DMS53 treated with DMSO at 0.1 percent for 48 hours (cell line): ENCODE results near the gene ZNRD2.

Experiments used
- DNase-seq: peaks from one replicate; lab custom pipeline; 2025; ENCODE audit not compliant: unreplicated experiment; lab: John Stamatoyannopoulos, UW

ZNRD2 gene

GRCh38 chr11:65609229-65609628 lies 39.0 kb downstream of the ZNRD2 start:
- no peak for DNase-seq

- no peak for DNase-seq
Measured at GRCh38 chr11:65609665-65610064, 39.4 kb downstream of the ZNRD2 start.

- no peak for DNase-seq
Measured at GRCh38 chr11:65610404-65610803, 40.1 kb downstream of the ZNRD2 start.

- DNase-seq: no peak
Measured at GRCh38 chr11:65611028-65611757, 40.9 kb downstream of the ZNRD2 start.

- no peak for DNase-seq
Measured at GRCh38 chr11:65611758-65612603, 41.7 kb downstream of the ZNRD2 start.

- DNase-seq: no peak
Measured at GRCh38 chr11:65612691-65613090, 42.4 kb downstream of the ZNRD2 start.

GRCh38 chr11:65613091-65613928 lies 43.0 kb downstream of the ZNRD2 start:
- no peak for DNase-seq

- DNase-seq: peak; percentile 100
Measured at GRCh38 chr11:65615229-65615949, 45.1 kb downstream of the ZNRD2 start, which contains the start of gene PCNX3. Gene PCNX3, plus strand, starts transcription at chr11:65615776. Its CDS starts 536 bp downstream, at chr11:65616312.

- DNase-seq: no peak
Measured at GRCh38 chr11:65615950-65616574, 45.8 kb downstream of the ZNRD2 start.

- no peak for DNase-seq
Measured at GRCh38 chr11:65616575-65617001, 46.3 kb downstream of the ZNRD2 start.

GRCh38 chr11:65617136-65617850 lies 47.0 kb downstream of the ZNRD2 start:
- no peak for DNase-seq

- no peak for DNase-seq
Measured at GRCh38 chr11:65617990-65618751, 47.9 kb downstream of the ZNRD2 start.

- DNase-seq: no peak
Measured at GRCh38 chr11:65618763-65619162, 48.5 kb downstream of the ZNRD2 start.

- no peak for DNase-seq
Measured at GRCh38 chr11:65619281-65619928, 49.1 kb downstream of the ZNRD2 start.

GRCh38 chr11:65620666-65621065 lies 50.4 kb downstream of the ZNRD2 start:
- DNase-seq: no peak

- DNase-seq: no peak
Measured at GRCh38 chr11:65621460-65621859, 51.2 kb downstream of the ZNRD2 start.
